GM12878 (cell line): ENCODE results near the gene ALB. TPM values are rescaled to one million over a fixed set of nuclear protein-coding genes. Genes with fewer than 3 reads are reported as not detected.

ENCODE experiments used
- ATAC-seq: fragments of 200-7000 bp; cut with Tn5 transposase; 3 replicates; pipeline ENCODE4 v1.9.1; 2020; ENCODE audit warnings: mild to moderate bottlenecking, moderate library complexity
- BruUV-seq: library from RNA; stranded (reverse); fragments of 400-500 nt; replicated peaks from 2 replicates; lab custom pipeline; 2021; lab: Mats Ljungman, UMichigan
- CTCF ChIA-PET: fragments of 300-600 bp; sonication (Branson Sonifier 250); formaldehyde crosslinking; extraction: SDS; loops from one replicate; lab custom pipeline; 2021; ENCODE audit warnings: inconsistent platforms; lab: Yijun Ruan, JAX
- POLR2A ChIA-PET: fragments of 350-600 bp; formaldehyde crosslinking; extraction: SDS; loops from one replicate; lab custom pipeline; 2021; ENCODE audit warnings: inconsistent platforms; lab: Charles Lee
- RAD21 ChIA-PET: fragments of 300-600 bp; sonication (Branson Sonifier 250); formaldehyde crosslinking; loops from one replicate; lab custom pipeline; 2023; ENCODE audit warnings: antibody characterized with exemption; ENCODE audit not compliant: unreplicated experiment; lab: Charles Lee
- SMC1A ChIA-PET: fragments of 300-600 bp; sonication (Branson Sonifier 250); formaldehyde crosslinking; loops from one replicate; lab custom pipeline; 2023; ENCODE audit not compliant: unreplicated experiment, uncharacterized antibody; lab: Charles Lee
- DNase-seq: peaks from one replicate; pipeline ENCODE4 v3.0.0-alpha.2; 2011; ENCODE audit warnings: low read depth, low spot score
- FAIRE-seq: peaks from 3 replicates; lab custom pipeline; 2011; peaks lifted over from hg19 to GRCh38; lab: Jason Lieb, UNC
- H2AFZ ChIP-seq: 2 replicates; pipeline ENCODE4 v1.6.0; 2011; ENCODE audit warnings: low read depth, low read length, control low read depth; ENCODE audit not compliant: control insufficient read depth
- H3K27ac ChIP-seq: 2 replicates; pipeline ENCODE4 v1.5.1; 2011; ENCODE audit warnings: control low read depth; ENCODE audit not compliant: control insufficient read depth, insufficient read depth
- H3K27me3 ChIP-seq, 2 experiments: replicated peaks in 1 of 2; 2 replicates each; pipeline versions ENCODE4 v1.6.0 to v1.6.1; 2011; ENCODE audit warnings: low read length in 1 of 2; ENCODE audit not compliant: control insufficient read depth in 2 of 2, insufficient read depth in 2 of 2
- H3K36me3 ChIP-seq, 2 experiments: 2 replicates each; pipeline ENCODE4 v1.5.1; 2011; ENCODE audit warnings: low read length in 1 of 2; ENCODE audit not compliant: control insufficient read depth in 2 of 2, insufficient read depth in 2 of 2
- H3K4me1 ChIP-seq: 2 replicates; pipeline ENCODE4 v1.6.1; 2011; ENCODE audit warnings: mild to moderate bottlenecking, low read length, moderate library complexity, mixed read lengths; ENCODE audit not compliant: control insufficient read depth, insufficient read depth
- H3K4me2 ChIP-seq: 2 replicates; pipeline ENCODE4 v1.6.0; 2011; ENCODE audit warnings: control low read depth; ENCODE audit not compliant: control insufficient read depth, insufficient read depth
- H3K4me3 ChIP-seq: fragments of 200-600 bp; sonication (generic); 2 replicates; pipeline ENCODE4 v1.5.1; 2016
- H3K79me2 ChIP-seq: 2 replicates; pipeline ENCODE4 v1.6.0; 2011; ENCODE audit warnings: low read length; ENCODE audit not compliant: control insufficient read depth, insufficient read depth
- H3K9ac ChIP-seq: 2 replicates; pipeline ENCODE4 v1.8.0; 2011; ENCODE audit warnings: low read length, control low read depth, mixed read lengths; ENCODE audit not compliant: control insufficient read depth, insufficient read depth
- H3K9me3 ChIP-seq: replicated peaks from 3 replicates; pipeline ENCODE4 v1.5.1; 2011; ENCODE audit warnings: mild to moderate bottlenecking, low read length; ENCODE audit not compliant: control insufficient read depth, insufficient read depth
- H4K20me1 ChIP-seq: 2 replicates; pipeline ENCODE4 v1.6.0; 2011; ENCODE audit not compliant: control insufficient read depth, insufficient read depth
- ATF7 ChIP-seq: fragments of 450-650 bp; IDR thresholded peaks from 2 replicates; pipeline ENCODE4 v1.6.1; 2016; ENCODE audit warnings: low read depth, mild to moderate bottlenecking
- BMI1 ChIP-seq: fragments of 450-650 bp; IDR thresholded peaks from 2 replicates; pipeline ENCODE4 v1.6.1; 2016; ENCODE audit warnings: mild to moderate bottlenecking, moderate library complexity, borderline replicate concordance
- EGR1 ChIP-seq, 2 experiments: IDR thresholded peaks; 1 replicate in 1 of 2; 2 replicates in 1 of 2; pipeline ENCODE4 v1.6.1; 2011 to 2012; ENCODE audit warnings: low read depth in 2 of 2, low read length in 2 of 2, borderline replicate concordance in 1 of 2, mild to moderate bottlenecking in 1 of 2, moderate library complexity in 1 of 2
- GATAD2B ChIP-seq: fragments of 450-650 bp; conservative IDR thresholded peaks from 2 replicates; pipeline ENCODE4 v1.6.1; 2017; ENCODE audit warnings: low read depth, mild to moderate bottlenecking, moderate library complexity
- KLF5 ChIP-seq: fragments of 450-650 bp; IDR thresholded peaks from 2 replicates; pipeline ENCODE4 v1.6.1; 2014; ENCODE audit warnings: mild to moderate bottlenecking; ENCODE audit not compliant: partially characterized antibody
- NFYB ChIP-seq: IDR thresholded peaks from 2 replicates; pipeline ENCODE4 v1.6.1; 2011; ENCODE audit warnings: low read depth, mild to moderate bottlenecking, low read length, improper control_type of control experiment, moderate library complexity; ENCODE audit not compliant: insufficient read depth
- PML ChIP-seq: IDR thresholded peaks from 2 replicates; pipeline ENCODE4 v1.6.1; 2012; ENCODE audit warnings: low read length, inconsistent platforms
- POLR2A ChIP-seq: IDR thresholded peaks from 2 replicates; pipeline ENCODE4 v1.6.1; 2011; ENCODE audit warnings: low read depth, mild to moderate bottlenecking, low read length
- RFX5 ChIP-seq: IDR thresholded peaks from 2 replicates; pipeline ENCODE4 v1.6.1; 2011; ENCODE audit warnings: low read depth, low read length, improper control_type of control experiment
- RUNX3 ChIP-seq: IDR thresholded peaks from 2 replicates; pipeline ENCODE4 v1.6.1; 2012; ENCODE audit warnings: low read length, inconsistent platforms
- SMARCA5 ChIP-seq: fragments of 450-650 bp; IDR thresholded peaks from 2 replicates; pipeline ENCODE4 v1.6.1; 2017; ENCODE audit warnings: mild to moderate bottlenecking
- YY1 ChIP-seq: IDR thresholded peaks from 2 replicates; pipeline ENCODE4 v1.6.1; 2011; ENCODE audit warnings: low read depth, mild to moderate bottlenecking, low read length
- ZBED1 ChIP-seq: IDR thresholded peaks from 2 replicates; pipeline ENCODE4 v1.6.1; 2016; ENCODE audit warnings: borderline replicate concordance
- WGBS: methylation state at CpG from one replicate; pipeline ENCODE4 v1.1.6; 2016; ENCODE audit warnings: low lambda C conversion rate; ENCODE audit not compliant: insufficient replicate concordance, insufficient coverage; ENCODE audit errors: missing lambda C conversion rate; 5-methylcytosine and 5-hydroxymethylcytosine counted together
- in situ Hi-C: fragments of 300-500 bp; cut with MboI; formaldehyde crosslinking; loops from 9 replicates; pipeline ENCODE4 v1.14.3; 2018; ENCODE audit warnings: mixed read lengths
- intact Hi-C: fragments of 100-400 bp; cut with micrococcal nuclease; formaldehyde crosslinking; loops from one replicate; pipeline ENCODE4 v1.14.2; 2022; ENCODE audit not compliant: unreplicated experiment
- polyA plus RNA-seq, 11 experiments: library from polyadenylated mRNA; depleted of rRNA in 4 of 11; unstranded in 6 of 11; stranded (reverse) in 5 of 11; fragments of >200 nt; fragmentation: Nextera tagmentation in 4 of 11; fragmentation: Illumina TruSeq in 1 of 11; extraction: Ambion mirVana in 4 of 11; extraction: Trizol in 1 of 11; gene quantifications; 1 replicate in 1 of 11; 2 replicates in 10 of 11; pipeline versions ENCODE4 v1.2.1 to v1.2.3, GENCODE V29; 2011 to 2016; ENCODE audit warnings: inconsistent platforms in 2 of 11, missing spikeins in 2 of 11, low read depth in 1 of 11
- total RNA-seq, 4 experiments: library from RNA; depleted of rRNA in 3 of 4; stranded (reverse); fragments of >200 nt in 3 of 4; fragmentation: Illumina TruSeq in 1 of 4; extraction: Trizol in 1 of 4; gene quantifications; 2 replicates each; pipeline versions ENCODE4 v1.2.1 to v1.2.3, GENCODE V29; 2013 to 2021
- TF ChIP-seq, protein P1 (sequence below): IDR thresholded peaks from 2 replicates; pipeline ENCODE4 v1.6.1; 2012; ENCODE audit warnings: mild to moderate bottlenecking, low read depth, low read length
- TF ChIP-seq, protein P2 (sequence below): fragments of 450-650 bp; IDR thresholded peaks from 2 replicates; pipeline ENCODE4 v1.6.1; 2017; ENCODE audit warnings: mild to moderate bottlenecking, moderate library complexity
- TF ChIP-seq, protein P3 (sequence below): fragments of 450-650 bp; formaldehyde crosslinking; IDR thresholded peaks from 2 replicates; pipeline ENCODE4 v1.4.0; 2022; ENCODE audit warnings: mild to moderate bottlenecking, moderate library complexity

ALB gene
- total and polyA plus RNA-seq, 10 of the 15 experiments (the other 5 are each of a cell fraction or from before 2014, with no cell fraction given): 0.05 to 29.0 TPM; not detected in 8

DNA sequence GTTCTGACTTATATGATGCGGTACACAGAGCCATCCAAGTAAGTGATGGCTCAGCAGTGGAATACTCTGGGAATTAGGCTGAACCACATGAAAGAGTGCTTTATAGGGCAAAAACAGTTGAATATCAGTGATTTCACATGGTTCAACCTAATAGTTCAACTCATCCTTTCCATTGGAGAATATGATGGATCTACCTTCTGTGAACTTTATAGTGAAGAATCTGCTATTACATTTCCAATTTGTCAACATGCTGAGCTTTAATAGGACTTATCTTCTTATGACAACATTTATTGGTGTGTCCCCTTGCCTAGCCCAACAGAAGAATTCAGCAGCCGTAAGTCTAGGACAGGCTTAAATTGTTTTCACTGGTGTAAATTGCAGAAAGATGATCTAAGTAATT lies 16.5 kb downstream of the ALB start:
- Histone ChIP-seq H3K27ac (no peak overlapping the region), H3K4me2 (no peak overlapping the region), H3K36me3 (no peaks in the 10 kb centered on the region), H3K4me3 (no peak overlapping the region), H3K4me1 (no peaks in the 10 kb centered on the region), H2AFZ (no peak overlapping the region), H4K20me1 (no peaks in the 10 kb centered on the region), H3K27me3 (no peaks in the 10 kb centered on the region), H3K79me2 (no peaks in the 10 kb centered on the region), H3K9ac (no peak overlapping the region), H3K9me3 (no peaks in the 10 kb centered on the region)
- SMC1A ChIA-PET: interaction anchor here (1.2 kb wide), 1 partner anchor 442 kb away, joined by 3 read pairs; no protein-coding TSS in a partner anchor
- WGBS: 97% methylated on average over 2 of the region's 2 CpGs
- POLR2A ChIA-PET: interaction anchor here (0.6 kb wide), 1 partner anchor 38 kb away, joined by 3 read pairs; no protein-coding TSS in a partner anchor
- DNase-seq (no peak), ATAC-seq (no peak), FAIRE-seq (no peak)
- intact Hi-C loops: no loop called here
- no TSS peak for BruUV-seq
- CTCF ChIA-PET: interaction anchor here (0.7 kb wide), 1 partner anchor 27 kb away, joined by 3 read pairs; no protein-coding TSS in a partner anchor
- RAD21 ChIA-PET: no interaction called here
- in situ Hi-C loops: no loop called here
- no peak for TF ChIP-seq RUNX3
- no peak for TF ChIP-seq PML
- TF ChIP-seq EGR1 (IDR thresholded peaks at IDR 0.05; ENCODE audit: borderline replicate concordance in 1 of 2, low read depth in 2 of 2, low read length in 2 of 2): no peak
- TF ChIP-seq ATF7: no peak
- TF ChIP-seq, protein P1, sequence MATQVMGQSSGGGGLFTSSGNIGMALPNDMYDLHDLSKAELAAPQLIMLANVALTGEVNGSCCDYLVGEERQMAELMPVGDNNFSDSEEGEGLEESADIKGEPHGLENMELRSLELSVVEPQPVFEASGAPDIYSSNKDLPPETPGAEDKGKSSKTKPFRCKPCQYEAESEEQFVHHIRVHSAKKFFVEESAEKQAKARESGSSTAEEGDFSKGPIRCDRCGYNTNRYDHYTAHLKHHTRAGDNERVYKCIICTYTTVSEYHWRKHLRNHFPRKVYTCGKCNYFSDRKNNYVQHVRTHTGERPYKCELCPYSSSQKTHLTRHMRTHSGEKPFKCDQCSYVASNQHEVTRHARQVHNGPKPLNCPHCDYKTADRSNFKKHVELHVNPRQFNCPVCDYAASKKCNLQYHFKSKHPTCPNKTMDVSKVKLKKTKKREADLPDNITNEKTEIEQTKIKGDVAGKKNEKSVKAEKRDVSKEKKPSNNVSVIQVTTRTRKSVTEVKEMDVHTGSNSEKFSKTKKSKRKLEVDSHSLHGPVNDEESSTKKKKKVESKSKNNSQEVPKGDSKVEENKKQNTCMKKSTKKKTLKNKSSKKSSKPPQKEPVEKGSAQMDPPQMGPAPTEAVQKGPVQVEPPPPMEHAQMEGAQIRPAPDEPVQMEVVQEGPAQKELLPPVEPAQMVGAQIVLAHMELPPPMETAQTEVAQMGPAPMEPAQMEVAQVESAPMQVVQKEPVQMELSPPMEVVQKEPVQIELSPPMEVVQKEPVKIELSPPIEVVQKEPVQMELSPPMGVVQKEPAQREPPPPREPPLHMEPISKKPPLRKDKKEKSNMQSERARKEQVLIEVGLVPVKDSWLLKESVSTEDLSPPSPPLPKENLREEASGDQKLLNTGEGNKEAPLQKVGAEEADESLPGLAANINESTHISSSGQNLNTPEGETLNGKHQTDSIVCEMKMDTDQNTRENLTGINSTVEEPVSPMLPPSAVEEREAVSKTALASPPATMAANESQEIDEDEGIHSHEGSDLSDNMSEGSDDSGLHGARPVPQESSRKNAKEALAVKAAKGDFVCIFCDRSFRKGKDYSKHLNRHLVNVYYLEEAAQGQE: no peak
- TF ChIP-seq KLF5: no peak
- no peak for TF ChIP-seq BMI1
- no peak for TF ChIP-seq ZBED1
- TF ChIP-seq, protein P2, sequence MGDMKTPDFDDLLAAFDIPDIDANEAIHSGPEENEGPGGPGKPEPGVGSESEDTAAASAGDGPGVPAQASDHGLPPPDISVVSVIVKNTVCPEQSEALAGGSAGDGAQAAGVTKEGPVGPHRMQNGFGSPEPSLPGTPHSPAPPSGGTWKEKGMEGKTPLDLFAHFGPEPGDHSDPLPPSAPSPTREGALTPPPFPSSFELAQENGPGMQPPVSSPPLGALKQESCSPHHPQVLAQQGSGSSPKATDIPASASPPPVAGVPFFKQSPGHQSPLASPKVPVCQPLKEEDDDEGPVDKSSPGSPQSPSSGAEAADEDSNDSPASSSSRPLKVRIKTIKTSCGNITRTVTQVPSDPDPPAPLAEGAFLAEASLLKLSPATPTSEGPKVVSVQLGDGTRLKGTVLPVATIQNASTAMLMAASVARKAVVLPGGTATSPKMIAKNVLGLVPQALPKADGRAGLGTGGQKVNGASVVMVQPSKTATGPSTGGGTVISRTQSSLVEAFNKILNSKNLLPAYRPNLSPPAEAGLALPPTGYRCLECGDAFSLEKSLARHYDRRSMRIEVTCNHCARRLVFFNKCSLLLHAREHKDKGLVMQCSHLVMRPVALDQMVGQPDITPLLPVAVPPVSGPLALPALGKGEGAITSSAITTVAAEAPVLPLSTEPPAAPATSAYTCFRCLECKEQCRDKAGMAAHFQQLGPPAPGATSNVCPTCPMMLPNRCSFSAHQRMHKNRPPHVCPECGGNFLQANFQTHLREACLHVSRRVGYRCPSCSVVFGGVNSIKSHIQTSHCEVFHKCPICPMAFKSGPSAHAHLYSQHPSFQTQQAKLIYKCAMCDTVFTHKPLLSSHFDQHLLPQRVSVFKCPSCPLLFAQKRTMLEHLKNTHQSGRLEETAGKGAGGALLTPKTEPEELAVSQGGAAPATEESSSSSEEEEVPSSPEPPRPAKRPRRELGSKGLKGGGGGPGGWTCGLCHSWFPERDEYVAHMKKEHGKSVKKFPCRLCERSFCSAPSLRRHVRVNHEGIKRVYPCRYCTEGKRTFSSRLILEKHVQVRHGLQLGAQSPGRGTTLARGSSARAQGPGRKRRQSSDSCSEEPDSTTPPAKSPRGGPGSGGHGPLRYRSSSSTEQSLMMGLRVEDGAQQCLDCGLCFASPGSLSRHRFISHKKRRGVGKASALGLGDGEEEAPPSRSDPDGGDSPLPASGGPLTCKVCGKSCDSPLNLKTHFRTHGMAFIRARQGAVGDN: no peak
- TF ChIP-seq, protein P3, sequence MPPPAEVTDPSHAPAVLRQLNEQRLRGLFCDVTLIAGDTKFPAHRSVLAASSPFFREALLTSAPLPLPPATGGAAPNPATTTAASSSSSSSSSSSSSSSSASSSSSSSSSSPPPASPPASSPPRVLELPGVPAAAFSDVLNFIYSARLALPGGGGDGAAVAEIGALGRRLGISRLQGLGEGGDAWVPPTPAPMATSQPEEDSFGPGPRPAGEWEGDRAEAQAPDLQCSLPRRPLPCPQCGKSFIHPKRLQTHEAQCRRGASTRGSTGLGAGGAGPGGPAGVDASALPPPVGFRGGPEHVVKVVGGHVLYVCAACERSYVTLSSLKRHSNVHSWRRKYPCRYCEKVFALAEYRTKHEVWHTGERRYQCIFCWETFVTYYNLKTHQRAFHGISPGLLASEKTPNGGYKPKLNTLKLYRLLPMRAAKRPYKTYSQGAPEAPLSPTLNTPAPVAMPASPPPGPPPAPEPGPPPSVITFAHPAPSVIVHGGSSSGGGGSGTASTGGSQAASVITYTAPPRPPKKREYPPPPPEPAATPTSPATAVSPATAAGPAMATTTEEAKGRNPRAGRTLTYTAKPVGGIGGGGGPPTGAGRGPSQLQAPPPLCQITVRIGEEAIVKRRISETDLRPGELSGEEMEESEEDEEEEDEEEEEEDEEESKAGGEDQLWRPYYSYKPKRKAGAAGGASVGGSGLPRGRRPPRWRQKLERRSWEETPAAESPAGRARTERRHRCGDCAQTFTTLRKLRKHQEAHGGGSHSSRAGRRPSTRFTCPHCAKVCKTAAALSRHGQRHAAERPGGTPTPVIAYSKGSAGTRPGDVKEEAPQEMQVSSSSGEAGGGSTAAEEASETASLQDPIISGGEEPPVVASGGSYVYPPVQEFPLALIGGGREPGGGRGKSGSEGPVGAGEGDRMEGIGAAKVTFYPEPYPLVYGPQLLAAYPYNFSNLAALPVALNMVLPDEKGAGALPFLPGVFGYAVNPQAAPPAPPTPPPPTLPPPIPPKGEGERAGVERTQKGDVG (CRISPR knock-in tag): no peak
- no peak for TF ChIP-seq GATAD2B
- TF ChIP-seq NFYB: no peak
- TF ChIP-seq RFX5: no peak
- no peak for TF ChIP-seq YY1
- TF ChIP-seq SMARCA5: no peak
- TF ChIP-seq POLR2A: no peak
